Mucosa of rectum (tissue), 2 donors: Measurements from ENCODE around the gene GRM5.

ENCODE experiments used
- H3K27ac ChIP-seq, 2 donors: one replicate each; pipeline ENCODE4 v1.7.0; 2013; ENCODE audit warnings: inconsistent platforms in 2 of 2, low read depth in 2 of 2, low read length in 2 of 2
- H3K27me3 ChIP-seq, 2 donors: one replicate each; pipeline ENCODE4 v1.7.0; 2013; ENCODE audit warnings: low read length in 2 of 2; ENCODE audit not compliant: control insufficient read depth in 2 of 2, insufficient read depth in 2 of 2
- H3K36me3 ChIP-seq, 2 donors: one replicate each; pipeline ENCODE4 v1.7.0; 2013; ENCODE audit warnings: low read length in 2 of 2; ENCODE audit not compliant: control insufficient read depth in 2 of 2, insufficient read depth in 2 of 2
- H3K4me1 ChIP-seq, 2 donors: one replicate each; pipeline ENCODE4 v1.7.0; 2013; ENCODE audit warnings: low read length in 2 of 2, mild to moderate bottlenecking in 1 of 2; ENCODE audit not compliant: control insufficient read depth in 2 of 2, insufficient read depth in 2 of 2
- H3K4me3 ChIP-seq, 2 donors: one replicate each; pipeline ENCODE4 v1.7.0; 2013; ENCODE audit warnings: low read length in 2 of 2
- H3K9ac ChIP-seq, 2 donors: one replicate each; pipeline ENCODE4 v1.7.0; 2013; ENCODE audit warnings: low read length in 2 of 2, low read depth in 1 of 2, mild to moderate bottlenecking in 1 of 2
- H3K9me3 ChIP-seq, 2 donors: one replicate each; pipeline ENCODE4 v1.7.0; 2013; ENCODE audit warnings: low read length in 2 of 2; ENCODE audit not compliant: control insufficient read depth in 2 of 2
- donor health status: healthy.
- donor health status: Normal muscosa, but diverticular disease.

Gene GRM5

GRCh38 chr11:88813233-88813915 lies 252.4 kb downstream of the GRM5 start:
- Histone ChIP-seq H3K27me3 (no peaks in the 10 kb centered on the region), H3K27ac (no peak overlapping the region), H3K9ac (no peak overlapping the region), H3K9me3 (no peaks in the 10 kb centered on the region), H3K36me3 (no peaks in the 10 kb centered on the region), H3K4me1 (no peaks in the 10 kb centered on the region), H3K4me3 (no peak overlapping the region)

GRCh38 chr11:88810420-88811097 lies 255.2 kb downstream of the GRM5 start:
- Histone ChIP-seq H3K27ac (no peak overlapping the region), H3K36me3 (no peaks in the 10 kb centered on the region), H3K4me1 (no peaks in the 10 kb centered on the region), H3K4me3 (no peak overlapping the region), H3K9me3 (no peaks in the 10 kb centered on the region), H3K9ac (no peak overlapping the region), H3K27me3 (no peaks in the 10 kb centered on the region)

GRCh38 chr11:88809126-88809525 lies 256.7 kb downstream of the GRM5 start:
- Histone ChIP-seq H3K9ac (no peak overlapping the region), H3K9me3 (no peaks in the 10 kb centered on the region), H3K4me3 (no peak overlapping the region), H3K27me3 (no peaks in the 10 kb centered on the region), H3K36me3 (no peaks in the 10 kb centered on the region), H3K4me1 (no peaks in the 10 kb centered on the region), H3K27ac (no peak overlapping the region)

GRCh38 chr11:88807349-88807748 lies 258.4 kb downstream of the GRM5 start:
- Histone ChIP-seq H3K36me3 (no peaks in the 10 kb centered on the region), H3K9me3 (no peaks in the 10 kb centered on the region), H3K4me3 (no peak overlapping the region), H3K27ac (no peak overlapping the region), H3K4me1 (no peaks in the 10 kb centered on the region), H3K27me3 (no peaks in the 10 kb centered on the region), H3K9ac (no peak overlapping the region)

- no peaks in the 10 kb centered on the region for H3K9me3 ChIP-seq
- H3K4me3 ChIP-seq: no peak overlapping the region
- no peaks in the 10 kb centered on the region for H3K36me3 ChIP-seq
- H3K4me1 ChIP-seq: peaks cover 0 to 1% of the 10 kb centered on the region in 2 donors
- no peaks in the 10 kb centered on the region for H3K27me3 ChIP-seq
- no peak overlapping the region for H3K9ac ChIP-seq
- no peak overlapping the region for H3K27ac ChIP-seq
Measured at GRCh38 chr11:88806410-88806809, 259.4 kb downstream of the GRM5 start.

- Histone ChIP-seq H3K9me3 (no peaks in the 10 kb centered on the region), H3K27me3 (no peaks in the 10 kb centered on the region), H3K27ac (no peak overlapping the region), H3K4me1 (peaks cover 0 to 6% of the 10 kb centered on the region in 2 donors), H3K36me3 (no peaks in the 10 kb centered on the region), H3K4me3 (no peak overlapping the region), H3K9ac (no peak overlapping the region)
Measured at GRCh38 chr11:88801484-88802123, 264.2 kb downstream of the GRM5 start.

GRCh38 chr11:88799771-88800500 lies 265.8 kb downstream of the GRM5 start:
- Histone ChIP-seq H3K4me3 (no peak overlapping the region), H3K4me1 (peaks cover 0 to 6% of the 10 kb centered on the region in 2 donors), H3K36me3 (no peaks in the 10 kb centered on the region), H3K27ac (no peak overlapping the region), H3K27me3 (no peaks in the 10 kb centered on the region), H3K9ac (no peak overlapping the region), H3K9me3 (no peaks in the 10 kb centered on the region)

GRCh38 chr11:88790182-88790581 lies 275.6 kb downstream of the GRM5 start:
- Histone ChIP-seq H3K9ac (no peak overlapping the region), H3K36me3 (no peaks in the 10 kb centered on the region), H3K9me3 (no peaks in the 10 kb centered on the region), H3K27me3 (no peaks in the 10 kb centered on the region), H3K27ac (no peak overlapping the region), H3K4me3 (no peak overlapping the region), H3K4me1 (no peaks in the 10 kb centered on the region)

- Histone ChIP-seq H3K9ac (no peak overlapping the region), H3K4me1 (no peaks in the 10 kb centered on the region), H3K4me3 (no peak overlapping the region), H3K9me3 (no peaks in the 10 kb centered on the region), H3K36me3 (no peaks in the 10 kb centered on the region), H3K27me3 (no peaks in the 10 kb centered on the region), H3K27ac (no peak overlapping the region)
Measured at GRCh38 chr11:88779577-88779976, 286.2 kb downstream of the GRM5 start.
